CD14-positive monocyte (primary cell): Measurements from ENCODE around the gene EPYC. TPM values are rescaled to one million over a fixed set of nuclear protein-coding genes. Genes with fewer than 3 reads are reported as not detected.

Source experiments
- DNase-seq, 3 donors: peaks; one replicate each; pipeline ENCODE4 v3.0.0-alpha.2; 2011 to 2022
- H2AFZ ChIP-seq: 2 replicates; pipeline ENCODE4 v1.6.0; 2012; ENCODE audit warnings: mild to moderate bottlenecking, low read depth, low read length, inconsistent platforms; ENCODE audit not compliant: insufficient read depth, poor library complexity, severe bottlenecking
- H3K27ac ChIP-seq, 2 donors: 1 replicate in 1 of 2; 2 replicates in 1 of 2; pipeline ENCODE4 v1.5.1; 2012 to 2013; ENCODE audit warnings: low read length in 2 of 2, control low read depth in 1 of 2, inconsistent platforms in 1 of 2, low read depth in 1 of 2, mild to moderate bottlenecking in 1 of 2
- H3K27me3 ChIP-seq, 2 donors: one replicate each; pipeline versions ENCODE4 v1.6.0 to v1.6.1; 2011 to 2013; ENCODE audit warnings: low read length in 2 of 2; ENCODE audit not compliant: control insufficient read depth in 2 of 2, insufficient read depth in 2 of 2
- H3K36me3 ChIP-seq, 2 donors: replicated peaks in 1 of 2; 1 replicate in 1 of 2; 2 replicates in 1 of 2; pipeline versions ENCODE4 v1.5.1 to v1.6.1; 2012 to 2013; ENCODE audit warnings: low read length in 2 of 2, control low read depth in 1 of 2, inconsistent platforms in 1 of 2, mild to moderate bottlenecking in 1 of 2; ENCODE audit not compliant: insufficient read depth in 2 of 2, control insufficient read depth in 1 of 2
- H3K4me1 ChIP-seq, 2 donors: 1 replicate in 1 of 2; 2 replicates in 1 of 2; pipeline versions ENCODE4 v1.5.1 to v1.6.1; 2012 to 2013; ENCODE audit warnings: low read length in 2 of 2, control low read depth in 1 of 2, inconsistent platforms in 1 of 2, mild to moderate bottlenecking in 1 of 2, moderate library complexity in 1 of 2; ENCODE audit not compliant: insufficient read depth in 2 of 2, control insufficient read depth in 1 of 2
- H3K4me2 ChIP-seq: replicated peaks from 2 replicates; pipeline ENCODE3; 2012; ENCODE audit warnings: low read length, moderate library complexity, mild to moderate bottlenecking; ENCODE audit not compliant: poor library complexity, severe bottlenecking; ENCODE audit errors: extremely low read depth
- H3K4me3 ChIP-seq, 3 experiments: fragments of 200-600 bp in 1 of 3; sonication (generic) in 1 of 3; replicated peaks in 1 of 3; 1 replicate in 2 of 3; 2 replicates in 1 of 3; pipeline ENCODE4 v1.5.1; 2011 to 2013; ENCODE audit warnings: low read length in 3 of 3, mild to moderate bottlenecking in 3 of 3, control low read depth in 2 of 3, low read depth in 2 of 3, inconsistent platforms in 1 of 3, moderate library complexity in 1 of 3
- H3K79me2 ChIP-seq: 2 replicates; pipeline ENCODE4 v1.6.0; 2012; ENCODE audit warnings: mild to moderate bottlenecking, control low read depth, inconsistent platforms, low read length, moderate library complexity; ENCODE audit not compliant: insufficient read depth
- H3K9ac ChIP-seq: 2 replicates; pipeline ENCODE4 v1.6.0; 2017; ENCODE audit warnings: low read length, mild to moderate bottlenecking; ENCODE audit not compliant: insufficient read depth, poor library complexity, severe bottlenecking
- H3K9me3 ChIP-seq, 2 donors: replicated peaks in 1 of 2; 1 replicate in 1 of 2; 2 replicates in 1 of 2; pipeline versions ENCODE4 v1.5.1 to v1.6.1; 2012 to 2013; ENCODE audit warnings: low read length in 2 of 2, control low read depth in 1 of 2; ENCODE audit not compliant: control insufficient read depth in 1 of 2, insufficient read depth in 1 of 2
- H4K20me1 ChIP-seq: 2 replicates; pipeline ENCODE4 v1.6.0; 2012; ENCODE audit warnings: mild to moderate bottlenecking, low read length, control low read depth, moderate library complexity; ENCODE audit not compliant: insufficient read depth
- H3K27ac Mint-ChIP-seq, 7 donors: one replicate each; pipeline ENCODE4 v1.8.0; 2020; ENCODE audit warnings: mild to moderate bottlenecking in 7 of 7, mixed read lengths in 7 of 7, moderate library complexity in 6 of 7, inconsistent platforms in 2 of 7
- H3K27me3 Mint-ChIP-seq, 3 donors: one replicate each; pipeline ENCODE4 v1.8.0; 2021 to 2022; ENCODE audit warnings: low read depth in 3 of 3, mild to moderate bottlenecking in 3 of 3, mixed read lengths in 3 of 3, moderate library complexity in 3 of 3, inconsistent platforms in 1 of 3
- H3K36me3 Mint-ChIP-seq, 2 donors: one replicate each; pipeline ENCODE4 v1.8.0; 2020; ENCODE audit warnings: mixed read lengths in 2 of 2, inconsistent platforms in 1 of 2, mild to moderate bottlenecking in 1 of 2
- H3K4me1 Mint-ChIP-seq: one replicate; pipeline ENCODE4 v1.8.0; 2020; ENCODE audit warnings: mild to moderate bottlenecking, mixed read lengths
- H3K4me3 Mint-ChIP-seq, 2 donors: one replicate each; pipeline ENCODE4 v1.8.0; 2020; ENCODE audit warnings: mild to moderate bottlenecking in 2 of 2, mixed read lengths in 2 of 2, moderate library complexity in 1 of 2
- H3K9me3 Mint-ChIP-seq, 7 donors: one replicate each; pipeline ENCODE4 v1.8.0; 2020 to 2022; ENCODE audit warnings: mixed read lengths in 7 of 7, mild to moderate bottlenecking in 6 of 7, moderate library complexity in 6 of 7, inconsistent platforms in 2 of 7
- CTCF ChIP-seq: fragments of 200-600 bp; IDR thresholded peaks from one replicate; pipeline ENCODE4 v1.8.0; 2022; ENCODE audit warnings: antibody characterized with exemption, mild to moderate bottlenecking
- WGBS: methylation state at CpG from one replicate; pipeline ENCODE4 v1.1.5; 2013; ENCODE audit warnings: missing lambda C conversion rate; ENCODE audit not compliant: insufficient coverage; 5-methylcytosine and 5-hydroxymethylcytosine counted together
- intact Hi-C, 2 donors: fragments of 100-400 bp; cut with micrococcal nuclease; formaldehyde crosslinking; loops; one replicate each; pipeline versions ENCODE4 v1.15.0 to v1.15.1; 2023
- polyA plus RNA-seq, 3 donors: library from polyadenylated mRNA; depleted of rRNA in 1 of 3; unstranded in 2 of 3; stranded (reverse) in 1 of 3; fragments of 300-500 nt in 2 of 3; fragments of >200 nt in 1 of 3; fragmentation: Illumina TruSeq in 2 of 3; gene quantifications; 1 replicate in 2 of 3; 2 replicates in 1 of 3; pipeline ENCODE4 v1.2.3, GENCODE V29; 2012 to 2021

The EPYC gene
- polyA plus RNA-seq, 3 donors = not detected

- Histone ChIP-seq H3K9me3 (no peaks in the 10 kb centered on the region), H3K79me2 (no peaks in the 10 kb centered on the region), H3K27ac (no peak overlapping the region), H3K4me3 (no peak overlapping the region), H3K4me1 (no peaks in the 10 kb centered on the region), H3K4me2 (no peak overlapping the region), H3K9ac (no peak overlapping the region), H3K36me3 (no peaks in the 10 kb centered on the region), H4K20me1 (no peaks in the 10 kb centered on the region), H3K27me3 (no peaks in the 10 kb centered on the region), H2AFZ (no peak overlapping the region)
- no peak for TF ChIP-seq CTCF
- H3K9me3 Mint-ChIP-seq = peaks cover 0 to 6% (median 0%) of the 10 kb centered on the region in 7 donors
- no peak for DNase-seq
- no peak overlapping the region for H3K4me3 Mint-ChIP-seq
- peaks cover 0 to 1% (median 0%) of the 10 kb centered on the region in 3 donors for H3K27me3 Mint-ChIP-seq
- H3K27ac Mint-ChIP-seq = no peak overlapping the region
- H3K36me3 Mint-ChIP-seq = no peaks in the 10 kb centered on the region
- H3K4me1 Mint-ChIP-seq = no peaks in the 10 kb centered on the region
- WGBS = 86% methylated on average over 1 of the region's 4 CpGs
- intact Hi-C loops = no loop called here
Observed at GRCh38 chr12:91019455-91019854, 14.7 kb upstream of the EPYC start.

- H3K9me3 Mint-ChIP-seq = peaks cover 0 to 6% (median 3%) of the 10 kb centered on the region in 7 donors
- no peak overlapping the region for H2AFZ ChIP-seq
- intact Hi-C loops = no loop called here
- no peaks in the 10 kb centered on the region for H3K36me3 Mint-ChIP-seq
- no peaks in the 10 kb centered on the region for H3K79me2 ChIP-seq
- peaks cover 0 to 1% (median 0%) of the 10 kb centered on the region in 3 donors for H3K27me3 Mint-ChIP-seq
- no peak overlapping the region for H3K4me2 ChIP-seq
- H3K36me3 ChIP-seq = no peaks in the 10 kb centered on the region
- H3K27ac Mint-ChIP-seq = no peak overlapping the region
- H3K4me1 ChIP-seq = no peaks in the 10 kb centered on the region
- H3K9me3 ChIP-seq = no peaks in the 10 kb centered on the region
- no peak overlapping the region for H3K4me3 Mint-ChIP-seq
- no peaks in the 10 kb centered on the region for H3K27me3 ChIP-seq
- no peak for TF ChIP-seq CTCF
- no CpG with 5 or more reads among the region's 5 CpGs for WGBS
- no peak overlapping the region for H3K4me3 ChIP-seq
- no peak overlapping the region for H3K27ac ChIP-seq
- H3K4me1 Mint-ChIP-seq = no peaks in the 10 kb centered on the region
- no peaks in the 10 kb centered on the region for H4K20me1 ChIP-seq
- DNase-seq = no peak
- no peak overlapping the region for H3K9ac ChIP-seq
Observed at GRCh38 chr12:91017511-91018263, 12.9 kb upstream of the EPYC start.
